ENCODE data around the gene UGT2A2.

The UGT2A2 gene

DNA sequence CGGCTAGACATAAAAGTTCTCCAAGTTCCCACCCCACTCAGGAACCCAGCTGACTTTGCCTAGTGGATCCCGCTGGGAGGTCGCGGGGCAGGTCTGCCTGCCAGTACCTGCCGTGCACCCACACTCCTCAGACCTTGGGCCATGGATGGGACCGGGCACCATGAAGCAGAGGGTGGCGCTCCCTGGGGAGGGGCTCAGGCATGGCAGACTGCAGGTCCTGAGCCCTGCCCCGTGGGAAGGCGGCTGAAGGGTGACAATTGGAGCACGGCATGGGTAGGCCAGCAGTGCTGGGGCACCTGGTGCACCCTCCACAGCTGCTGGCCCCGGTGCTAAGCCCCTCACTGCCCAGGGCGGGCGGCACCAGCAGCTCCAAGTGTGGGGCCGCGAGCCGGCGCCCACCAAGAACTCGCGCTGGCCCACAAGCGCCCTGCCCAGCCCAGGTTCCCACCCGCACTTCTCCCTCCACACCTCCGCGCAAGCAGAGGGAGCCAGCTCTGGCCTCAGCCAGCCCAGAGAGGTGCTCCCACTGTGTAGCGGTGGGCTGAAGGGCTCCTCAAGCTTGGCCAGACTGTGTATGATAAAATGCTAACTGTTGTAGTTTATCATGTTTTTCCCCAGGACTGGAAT, 63.1 kb downstream of the UGT2A2 start:
- no peak for DNase-seq (ENCODE audit: low read depth in 2 of 2)

DNA sequence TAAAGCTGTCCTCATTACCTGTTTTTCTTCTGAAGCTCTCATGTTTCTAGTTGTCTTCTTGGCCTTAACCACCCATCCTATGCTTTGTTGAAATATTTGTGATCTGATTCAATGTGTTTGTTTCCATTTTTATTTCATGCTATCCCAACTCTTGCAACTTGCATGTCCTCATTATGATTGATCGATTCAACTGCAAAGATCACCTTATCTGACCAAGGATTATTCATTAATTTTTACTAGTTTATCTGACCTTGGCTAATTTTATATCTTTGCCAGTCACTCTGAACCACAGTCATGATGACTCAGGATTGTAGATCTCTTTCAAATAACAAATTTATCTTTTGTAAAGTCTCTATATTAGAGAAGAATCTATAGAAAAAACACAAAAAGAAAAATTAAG, 70.7 kb downstream of the UGT2A2 start:
- no peak for DNase-seq (ENCODE audit: low read depth in 2 of 2)

DNA sequence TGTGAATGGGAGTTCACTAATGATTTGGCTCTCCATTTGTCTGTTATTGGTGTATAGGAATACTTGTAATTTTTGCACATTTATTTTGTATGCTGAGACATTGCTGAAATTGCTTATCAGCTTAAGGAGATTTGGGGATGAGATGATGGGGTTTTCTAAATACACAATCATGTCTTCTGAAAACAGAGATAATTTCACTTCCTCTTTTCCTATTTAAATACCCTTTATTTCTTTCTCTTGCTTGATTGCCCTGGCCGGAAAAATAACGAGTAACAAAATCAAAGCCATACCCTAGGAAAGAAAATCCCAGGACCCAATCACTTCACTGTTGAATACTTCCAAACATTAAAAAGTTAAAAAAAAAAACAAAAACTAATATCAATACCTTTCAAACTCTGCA, 76.0 kb downstream of the UGT2A2 start:
- no peak for DNase-seq (ENCODE audit: low read depth in 2 of 2)

DNA sequence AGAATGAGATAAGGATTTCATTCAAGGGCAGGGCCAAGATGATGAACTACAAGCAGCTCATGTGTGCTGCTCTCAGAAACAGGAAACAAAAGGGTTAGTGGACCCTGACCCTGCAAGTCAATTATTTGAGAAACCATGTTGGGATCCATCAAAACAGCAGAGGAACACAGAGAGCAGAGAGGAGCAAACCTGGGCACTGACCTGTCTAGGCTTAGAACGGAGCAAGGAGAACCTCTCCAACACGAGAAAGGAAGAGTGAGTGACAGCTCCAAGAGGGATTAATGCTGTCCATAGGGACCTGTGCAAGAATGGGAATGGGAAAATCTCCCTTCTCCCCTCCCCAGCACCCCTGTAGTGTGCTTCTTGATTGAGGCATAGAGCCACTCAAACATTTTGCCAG, 89.8 kb downstream of the UGT2A2 start:
- DNase-seq (ENCODE audit: low read depth in 2 of 2), result no peak

DNA sequence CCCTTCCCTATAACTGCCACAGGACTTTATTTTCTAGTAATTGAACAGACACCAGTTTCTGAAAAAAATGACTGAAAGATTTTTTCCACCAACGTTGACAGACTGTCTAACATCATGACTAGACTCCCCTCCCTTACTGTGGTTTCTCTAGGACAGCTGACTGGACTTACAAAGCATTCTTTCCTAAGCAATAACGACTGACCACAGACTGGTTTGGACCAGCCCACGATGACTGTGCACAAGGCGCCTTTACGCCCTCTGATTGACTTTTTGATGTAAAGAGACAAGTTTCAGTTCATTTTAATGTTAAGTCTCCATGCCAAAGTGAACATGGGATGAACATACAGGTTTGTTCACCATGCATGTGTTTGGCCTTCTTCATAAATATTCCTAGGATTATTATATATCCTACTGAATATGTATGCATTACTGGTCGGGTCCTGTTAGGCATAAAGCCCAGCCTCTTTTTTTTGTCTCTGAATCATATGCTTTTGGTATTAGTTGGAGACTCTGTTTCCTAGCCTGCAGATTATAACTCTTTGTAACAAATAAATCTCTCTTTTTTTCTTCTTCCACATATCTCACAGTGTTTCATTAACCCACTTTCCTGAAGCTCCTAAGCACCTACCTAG, 93.2 kb downstream of the UGT2A2 start:
- no peak for DNase-seq (ENCODE audit: low read depth in 2 of 2)
